ENCODE measurements around the gene ACADVL.

The ACADVL gene

GRCh38 chr17:7252176-7253043 is 32.7 kb downstream of the ACADVL start, which contains the start of gene ELP5:
ELP5 (plus strand) TSS chr17:7252215; CDS start chr17:7252551, 336 bp downstream.
- DNase-seq = peak; percentile 45 to 57

- no peak for DNase-seq
Measured at GRCh38 chr17:7253082-7253481, 33.3 kb downstream of the ACADVL start.

DNA sequence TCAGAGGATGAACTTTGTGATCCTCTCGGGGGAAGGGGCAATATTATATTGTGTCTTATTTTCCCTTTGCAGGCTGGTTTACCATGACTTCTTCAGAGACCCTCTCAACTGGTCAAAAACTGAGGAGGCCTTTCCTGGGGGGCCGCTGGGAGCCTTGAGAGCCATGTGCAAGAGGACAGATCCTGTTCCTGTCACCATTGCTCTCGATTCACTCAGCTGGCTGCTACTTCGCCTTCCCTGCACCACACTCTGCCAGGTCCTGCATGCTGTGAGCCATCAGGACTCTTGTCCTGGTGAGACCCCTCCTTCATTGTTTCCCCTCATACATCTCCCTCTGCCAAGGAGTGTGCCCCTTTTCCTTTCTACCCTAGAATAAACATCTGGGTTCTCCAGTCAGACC is 34.8 kb downstream of the ACADVL start:
- DNase-seq = no peak

GRCh38 chr17:7256766-7257456 is 37.2 kb downstream of the ACADVL start:
- no peak for DNase-seq

DNA sequence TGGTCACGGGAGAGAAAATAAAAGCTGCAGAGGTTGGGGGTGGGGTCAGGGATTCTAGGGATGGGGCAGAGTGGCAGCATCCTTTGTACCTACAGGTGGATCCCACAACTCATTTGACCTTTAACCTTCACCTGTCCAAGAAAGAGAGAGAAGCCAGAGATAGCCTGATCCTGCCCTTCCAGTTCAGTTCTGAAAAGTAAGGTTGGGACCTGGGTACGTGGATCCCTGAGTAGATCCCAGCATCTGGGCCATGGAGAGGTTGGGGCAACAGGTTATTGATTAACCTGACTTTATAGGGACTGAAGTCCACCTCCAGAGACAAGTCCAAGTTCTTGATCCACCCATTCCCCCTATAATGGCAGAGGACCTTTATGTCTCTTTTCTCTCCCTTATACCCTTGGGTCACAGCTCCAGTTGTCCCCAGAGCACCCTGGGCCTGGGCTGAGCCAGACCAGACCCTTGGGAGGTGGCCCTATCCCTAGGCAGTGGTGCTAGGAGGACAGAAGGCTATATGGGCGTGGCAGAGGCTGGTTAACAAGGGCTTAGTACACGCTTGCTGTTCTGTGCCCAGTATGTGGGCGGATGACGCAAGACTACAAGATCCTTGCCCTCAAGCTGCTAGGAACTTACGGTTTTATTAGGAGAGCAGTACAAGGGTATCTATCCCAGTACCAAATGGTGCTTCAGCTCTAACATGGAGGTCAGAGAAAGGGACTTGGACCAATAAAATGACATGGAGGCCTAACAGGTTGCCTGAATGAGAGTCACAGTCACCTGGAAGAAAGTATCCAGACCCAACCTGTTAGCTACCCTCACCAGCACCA is 39.2 kb downstream of the ACADVL start:
- DNase-seq = peak in 1 of 2 experiments; percentile 21

- no peak for DNase-seq
Measured at GRCh38 chr17:7259555-7259889, 39.8 kb downstream of the ACADVL start.

DNA sequence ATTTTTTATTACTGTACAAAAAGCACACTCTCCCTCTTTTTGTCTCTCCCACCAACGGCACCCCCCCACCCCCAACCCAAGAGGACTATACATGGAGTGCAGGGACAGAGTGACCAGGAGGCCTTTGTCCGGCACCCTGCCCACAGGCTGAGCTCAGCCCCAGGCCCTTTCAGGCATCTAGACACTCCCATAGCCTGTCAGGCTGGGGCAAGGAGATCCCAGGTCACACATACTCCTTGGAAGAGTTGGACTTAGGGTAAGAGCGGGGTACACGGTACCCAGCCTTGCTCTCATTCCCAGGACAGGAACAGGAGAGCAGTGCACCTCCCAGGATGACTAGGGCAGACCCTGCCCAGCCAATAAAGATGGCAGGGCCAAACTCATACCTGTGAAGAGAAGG is 40.4 kb downstream of the ACADVL start:
- no peak for DNase-seq

DNA sequence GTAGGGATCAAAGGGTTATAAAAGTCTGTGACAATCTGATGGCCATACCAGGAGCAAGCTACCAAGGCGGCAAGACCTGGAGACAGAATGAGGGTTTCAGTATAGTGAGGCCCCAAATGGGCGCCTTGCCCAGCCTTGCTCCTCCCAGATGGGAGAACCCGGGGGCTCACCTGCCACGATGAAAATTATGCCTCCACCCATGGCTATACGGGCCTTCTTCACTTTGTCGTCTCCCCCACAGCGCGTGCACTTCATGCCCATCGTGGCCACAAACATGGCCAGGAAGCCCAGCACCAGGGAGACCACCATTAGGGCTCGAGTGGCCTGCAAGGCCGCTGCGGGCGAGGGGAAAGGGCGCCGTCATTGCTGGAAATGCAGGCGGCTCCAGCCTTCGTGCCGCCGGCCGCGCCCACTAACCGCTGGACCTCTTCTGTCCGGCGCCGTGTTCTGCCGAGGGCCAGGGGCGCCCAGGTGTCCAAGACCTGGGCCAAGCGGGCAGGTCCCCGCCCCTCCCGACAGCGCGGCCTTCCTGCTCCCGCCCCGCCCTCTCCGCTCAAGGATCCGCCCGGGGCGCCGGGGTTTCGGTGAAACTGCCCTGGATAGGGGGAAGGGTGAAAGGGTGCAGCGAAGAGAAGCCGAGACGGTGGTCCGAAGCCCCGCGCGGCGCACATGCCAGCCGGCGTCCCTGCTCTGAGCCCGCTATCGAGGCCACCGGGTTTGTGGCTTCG is 41.1 kb downstream of the ACADVL start:
- DNase-seq = no peak

DNA sequence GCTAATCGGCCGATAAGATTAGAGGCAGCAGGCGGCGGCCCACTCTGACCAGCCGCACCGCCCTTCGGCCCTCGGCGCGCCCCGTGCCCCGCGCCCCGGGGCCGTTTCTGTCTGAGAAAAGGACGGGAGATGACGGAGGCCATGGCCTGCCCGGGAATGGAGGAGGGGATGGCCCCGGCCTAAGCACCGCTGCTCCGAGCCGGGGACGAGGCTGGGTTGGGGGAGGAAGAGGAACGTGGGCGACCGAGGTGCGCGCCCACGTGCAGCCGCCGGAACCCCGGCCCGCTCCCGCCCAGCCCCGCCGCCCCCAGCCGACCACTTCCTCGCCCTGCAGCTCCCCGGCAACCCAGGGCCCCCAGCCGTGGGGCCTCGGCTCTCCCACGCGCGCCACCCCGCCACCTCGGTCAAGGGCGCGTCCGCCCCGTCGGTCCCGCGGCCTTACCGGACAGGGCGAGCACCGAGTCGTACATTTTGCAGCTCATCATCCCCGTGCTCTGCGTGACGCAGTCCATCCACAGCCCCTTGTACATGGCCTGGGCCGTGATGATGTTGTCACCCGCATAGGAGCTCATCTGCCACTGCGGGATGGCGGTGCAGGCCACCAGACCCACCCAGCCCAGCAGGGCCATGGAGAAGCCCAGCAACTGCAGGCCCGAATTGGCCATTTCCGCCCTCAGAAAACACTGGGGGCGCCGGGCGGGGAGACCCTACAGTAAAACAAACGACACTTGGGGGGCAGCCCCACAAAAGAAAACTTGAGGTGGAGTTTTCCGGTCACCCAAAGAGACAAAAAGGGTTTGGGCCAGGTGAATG is 41.8 kb downstream of the ACADVL start:
- no peak for DNase-seq

GRCh38 chr17:7262192-7262934 is 42.6 kb downstream of the ACADVL start, which contains the start of gene CLDN7:
CLDN7 (minus strand) TSS chr17:7262478; CDS start chr17:7262043, 435 bp downstream.
- no peak for DNase-seq

DNA sequence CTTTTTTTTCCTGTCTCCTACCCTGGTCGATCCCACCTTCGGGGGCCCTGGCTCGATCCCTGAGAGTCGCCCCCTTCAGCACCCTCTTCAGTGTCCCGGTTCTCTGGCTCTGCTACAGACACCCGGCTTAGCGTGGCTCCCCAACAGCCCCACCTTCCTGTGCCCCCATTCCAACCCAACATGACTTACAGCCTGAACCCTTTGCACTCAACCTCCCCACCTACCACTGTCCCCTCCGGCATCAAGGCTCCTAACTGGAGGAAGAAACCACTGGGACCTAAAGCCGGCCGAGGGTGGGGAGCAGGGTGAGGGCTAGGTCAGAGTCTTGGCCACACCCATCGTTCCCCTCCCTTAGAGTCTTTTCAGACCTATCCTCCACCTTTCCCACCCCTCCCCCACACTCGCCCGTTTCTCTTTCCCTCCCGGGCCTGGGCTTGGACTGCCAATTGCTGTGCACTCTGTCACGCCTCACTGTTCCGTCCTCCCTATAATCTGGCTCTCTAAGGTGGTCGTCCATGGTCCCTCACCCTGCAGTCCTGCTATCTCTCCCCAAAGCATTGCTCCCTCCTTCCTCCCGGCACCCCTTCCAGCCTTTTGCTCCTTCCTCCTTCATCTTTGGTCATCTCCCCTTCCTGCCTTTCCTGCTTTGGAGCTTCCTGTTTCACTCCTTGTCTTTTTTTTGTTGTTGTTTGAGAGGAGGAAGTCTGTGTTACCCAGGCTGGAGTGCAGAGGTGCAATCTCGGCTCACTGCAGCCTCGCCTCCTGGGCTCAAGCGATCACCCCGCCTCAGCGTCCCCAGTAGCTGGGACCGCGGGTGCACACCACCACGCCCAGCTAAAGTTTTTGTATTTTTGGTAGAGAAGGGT is 43.4 kb downstream of the ACADVL start:
- DNase-seq = no peak

GRCh38 chr17:7263801-7264078 is 44.0 kb downstream of the ACADVL start:
- no peak for DNase-seq

DNA sequence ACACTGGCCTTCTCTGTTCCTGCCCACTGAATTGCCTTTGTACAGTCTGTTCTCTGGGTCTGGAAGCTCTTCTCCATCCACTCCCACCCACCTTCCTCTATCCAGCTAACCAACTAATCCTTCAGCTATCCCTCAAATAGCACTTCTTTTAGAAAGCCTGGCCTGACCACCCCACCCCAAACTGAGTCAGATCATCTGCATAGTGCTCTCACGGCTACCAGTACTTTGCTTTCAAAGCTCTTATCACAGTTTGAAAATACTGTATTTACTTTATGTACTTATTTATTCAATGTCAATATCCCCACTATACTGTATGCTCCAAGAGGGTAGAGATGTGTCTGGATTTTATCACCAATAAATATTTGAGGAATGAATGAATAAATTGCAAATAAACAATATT is 47.0 kb downstream of the ACADVL start:
- no peak for DNase-seq

Measured in AML-193 (cell line).